H4 (cell line): ENCODE data around the gene CAMTA1. TPM values are rescaled to one million over a fixed set of nuclear protein-coding genes. Genes with fewer than 3 reads are reported as not detected.
"Not testable (repeated sequence)": the region's sequence is repeated elsewhere in the genome, so short reads cannot be mapped to it uniquely, and the experiment has no call there.

Source experiments
- DNase-seq: peaks from one replicate; pipeline ENCODE4 v3.0.0-alpha.2; 2015; ENCODE audit warnings: low spot score
- total RNA-seq: library from RNA; depleted of rRNA; stranded (reverse); fragments of >200 nt; shearing (Covaris generic); gene quantifications from 2 replicates; pipeline ENCODE4 v1.2.3, GENCODE V29; 2014

The CAMTA1 gene
- total RNA-seq, 1 experiment from 2014 or later: 98.2 TPM

DNA sequence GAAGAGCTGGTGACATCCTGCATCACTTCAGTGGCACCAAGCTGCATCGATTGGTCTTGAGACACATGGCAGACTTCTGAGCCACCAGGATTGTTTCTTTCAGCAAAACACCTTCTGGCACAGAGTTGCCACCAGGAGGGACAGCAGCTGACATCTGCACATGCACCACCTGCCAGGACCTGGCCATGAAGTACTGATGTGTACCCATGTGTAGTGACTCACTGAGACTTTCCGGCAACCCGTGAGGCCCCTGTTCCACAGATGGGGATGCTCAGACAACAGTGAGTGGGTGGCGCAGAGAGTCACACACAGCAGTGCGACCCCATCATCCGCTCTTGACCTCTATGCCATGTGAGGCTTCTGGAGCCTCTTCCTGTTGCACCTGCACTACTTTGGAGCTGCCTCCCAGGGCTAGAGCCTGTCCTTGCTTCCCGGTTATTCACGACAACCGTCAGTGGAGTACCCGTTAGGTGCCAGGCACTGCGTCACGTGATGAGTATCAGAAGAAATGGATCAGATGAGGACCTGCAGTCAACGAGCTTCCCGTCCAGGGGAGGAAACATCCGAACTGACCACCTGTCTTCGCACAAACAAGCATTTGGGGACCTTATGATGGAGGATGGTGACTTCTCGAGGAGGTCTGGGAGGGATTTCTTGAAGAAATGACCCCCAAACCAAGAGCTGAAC is 905.4 kb downstream of the CAMTA1 start:
- no peak for DNase-seq

DNA sequence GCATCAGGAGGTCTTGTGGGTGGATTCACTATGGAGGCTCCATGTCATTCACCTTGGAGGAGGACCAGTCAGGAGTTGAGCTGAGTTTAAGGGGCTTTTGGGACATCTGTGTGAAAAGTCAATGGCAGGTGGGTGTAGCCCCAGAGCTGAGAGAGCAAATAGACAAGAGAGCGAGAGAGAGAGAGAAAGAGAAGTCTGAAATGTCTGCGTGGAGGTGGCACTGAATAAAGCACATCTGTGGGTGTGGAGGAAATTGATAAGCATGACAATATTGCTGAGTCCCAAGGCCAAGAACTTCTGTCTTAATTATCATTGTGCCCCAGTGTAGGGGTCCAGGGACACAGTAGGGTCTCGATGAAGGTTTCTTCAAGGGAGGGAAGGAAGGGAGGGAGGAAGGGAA is 906.3 kb downstream of the CAMTA1 start:
- DNase-seq: no peak

DNA sequence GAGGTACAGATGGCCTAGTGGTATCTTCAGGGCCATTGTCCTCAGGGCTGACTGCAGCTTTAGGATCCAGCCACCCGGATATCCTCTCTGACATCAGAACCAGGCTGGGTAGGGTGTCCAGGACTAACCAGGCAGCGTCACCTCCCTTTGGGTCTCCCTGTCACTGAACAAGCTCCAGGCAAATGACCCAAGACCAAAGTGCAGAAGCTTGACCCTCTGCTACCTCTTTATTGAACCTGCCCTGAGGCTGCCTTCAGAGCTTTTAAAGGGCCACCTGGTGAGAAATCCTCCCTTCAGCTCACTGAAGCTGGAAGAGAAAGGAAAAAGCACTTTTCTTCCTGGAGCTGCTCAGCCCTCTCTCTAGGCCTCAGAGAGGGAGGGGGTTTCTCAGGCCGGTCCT is 906.8 kb downstream of the CAMTA1 start:
- no peak for DNase-seq

DNA sequence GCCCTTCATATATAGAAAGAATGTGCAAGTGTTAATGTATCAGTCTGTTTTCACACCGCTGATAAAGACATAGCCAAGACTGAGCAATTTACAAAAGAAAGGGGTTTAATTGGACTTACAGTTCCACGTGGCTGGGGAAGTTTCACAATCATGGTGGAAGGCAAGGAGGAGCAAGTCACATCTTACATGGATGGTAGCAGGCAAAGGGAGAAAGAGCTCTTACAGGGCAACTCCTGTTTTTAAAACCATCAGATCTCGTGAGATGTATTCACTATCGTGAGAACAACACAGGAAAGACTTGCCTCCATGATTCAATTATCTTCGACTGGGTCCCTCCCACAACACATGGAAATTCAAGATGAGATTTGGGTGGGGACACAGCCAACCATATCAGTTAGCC is 907.8 kb downstream of the CAMTA1 start:
- not testable (repeated sequence) for DNase-seq

DNA sequence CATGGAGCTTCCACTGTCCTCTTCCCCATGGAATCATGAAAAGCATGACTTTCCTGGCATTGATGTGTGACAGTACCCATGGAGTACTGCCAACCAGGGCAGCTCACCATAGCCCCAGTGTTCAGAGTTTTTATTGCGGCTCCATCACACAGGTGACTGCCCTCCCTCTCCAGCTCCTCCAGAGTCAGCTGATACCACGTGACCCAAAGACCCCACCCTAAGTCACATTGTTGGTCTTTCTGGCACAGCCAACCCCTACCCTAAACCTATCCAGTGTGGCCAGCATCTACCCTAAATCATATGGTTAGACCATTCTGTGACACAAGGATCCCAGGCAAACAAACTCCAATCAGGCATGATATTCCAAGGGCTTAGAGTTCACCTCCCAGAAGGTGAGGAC is 908.4 kb downstream of the CAMTA1 start:
- no peak for DNase-seq

DNA sequence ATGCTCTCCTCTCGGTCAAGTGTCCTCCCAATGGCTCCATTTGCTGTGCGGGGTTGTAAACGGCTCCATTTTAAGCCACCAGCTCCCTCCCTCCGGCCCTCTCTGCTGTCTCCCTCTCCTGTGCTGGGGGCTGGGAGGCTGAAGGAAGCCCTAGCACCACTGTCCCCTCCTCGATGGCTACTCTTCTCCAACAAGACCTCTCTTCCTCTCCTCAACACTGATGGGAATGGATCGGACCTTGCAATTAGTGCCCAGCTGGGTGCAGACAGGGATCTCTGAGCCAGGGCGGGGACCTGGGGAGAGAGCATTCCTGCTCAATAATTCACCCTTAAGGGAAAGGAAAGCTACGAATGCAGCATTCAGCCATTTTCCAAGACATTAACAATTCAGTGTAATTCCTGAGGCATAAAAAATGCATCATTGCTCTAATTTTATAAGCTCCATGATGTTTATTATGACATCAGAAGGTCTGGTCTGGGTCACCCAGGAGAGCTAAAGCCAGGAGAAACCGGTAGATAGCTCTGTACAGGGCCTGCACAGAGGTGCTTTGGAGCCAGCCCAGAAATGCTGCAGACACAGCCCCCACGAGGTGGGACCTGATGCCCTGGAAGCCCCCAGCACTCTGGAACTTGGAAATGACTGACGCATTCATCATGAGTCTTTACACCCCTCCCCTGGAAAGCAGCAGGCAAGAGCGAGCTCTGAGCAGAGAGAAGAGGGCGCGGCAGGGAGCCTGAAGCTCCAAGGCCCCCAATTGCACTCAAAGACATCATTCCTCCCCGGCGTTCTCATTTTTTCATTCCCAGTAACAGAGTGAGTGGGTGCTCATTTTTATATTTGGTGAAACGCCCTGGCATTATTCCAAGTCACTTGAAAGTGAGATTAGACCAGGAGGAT is 909.6 kb downstream of the CAMTA1 start:
- DNase-seq: no peak

DNA sequence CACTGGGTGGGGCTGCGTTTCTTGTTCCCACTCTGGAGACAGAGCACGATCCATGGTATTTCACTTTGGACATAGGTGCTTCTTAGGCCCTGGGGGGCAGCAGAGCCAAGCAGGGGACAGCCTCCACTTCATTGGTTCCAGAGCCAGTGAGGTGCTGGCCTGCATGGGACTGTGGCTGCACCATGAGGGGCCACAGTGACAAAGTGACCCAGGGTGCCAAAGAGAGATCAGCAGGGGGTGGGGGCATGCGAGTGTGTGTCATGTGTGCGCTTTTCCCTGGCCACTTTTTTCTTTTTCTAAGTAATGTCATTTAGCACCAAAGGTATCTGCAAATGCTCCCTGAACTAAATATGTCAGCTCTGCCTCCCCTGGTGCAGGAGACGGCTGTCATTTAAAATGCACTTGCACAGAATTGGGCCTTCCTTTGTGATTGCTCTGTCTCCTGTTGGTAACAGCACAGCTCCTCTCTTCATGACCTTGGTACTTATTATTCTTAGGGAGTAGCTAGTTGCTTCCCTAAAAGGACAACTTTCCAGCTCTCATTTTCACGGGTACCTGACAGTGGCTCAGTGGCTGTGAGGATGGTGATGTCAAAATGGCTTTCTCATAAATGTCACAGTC is 910.4 kb downstream of the CAMTA1 start:
- no peak for DNase-seq

DNA sequence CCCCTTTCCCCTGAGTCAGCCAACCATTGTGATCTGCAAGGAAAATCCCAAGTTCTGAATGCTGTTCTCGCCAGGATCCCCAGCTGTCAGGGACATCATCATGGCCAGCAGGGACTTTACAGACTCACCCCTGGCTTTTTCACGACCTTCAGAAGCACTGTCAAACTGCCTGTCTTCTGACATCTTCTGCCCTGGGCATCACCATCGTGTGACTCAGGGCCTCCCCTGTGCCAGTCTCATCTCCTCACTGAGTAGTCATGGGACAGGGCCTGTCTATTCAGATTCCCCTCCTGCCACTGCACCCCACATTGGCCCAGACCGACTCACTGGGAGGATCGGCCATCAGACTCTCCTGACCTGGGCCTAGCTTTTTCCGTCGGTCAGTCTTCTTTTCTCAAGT is 913.4 kb downstream of the CAMTA1 start:
- DNase-seq: no peak

DNA sequence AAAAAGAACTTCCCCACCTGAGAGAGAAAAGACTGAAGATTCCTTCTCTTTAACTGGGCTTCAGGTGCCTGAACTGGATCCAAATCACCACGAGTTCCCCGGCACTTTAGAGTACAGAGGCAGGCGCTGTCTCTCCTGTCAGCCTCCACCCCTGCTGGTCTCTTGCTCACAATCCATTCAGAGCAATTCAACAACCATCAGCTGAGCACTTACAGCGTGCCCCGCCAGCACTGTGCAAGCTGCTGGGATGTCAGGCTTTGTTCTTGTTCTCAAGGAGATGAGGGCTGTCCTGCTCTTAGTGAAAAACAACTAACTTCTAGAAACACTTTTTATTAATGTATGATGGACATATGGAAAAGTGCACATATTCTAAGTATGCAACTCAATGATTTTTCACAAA is 917.1 kb downstream of the CAMTA1 start:
- DNase-seq: no peak

DNA sequence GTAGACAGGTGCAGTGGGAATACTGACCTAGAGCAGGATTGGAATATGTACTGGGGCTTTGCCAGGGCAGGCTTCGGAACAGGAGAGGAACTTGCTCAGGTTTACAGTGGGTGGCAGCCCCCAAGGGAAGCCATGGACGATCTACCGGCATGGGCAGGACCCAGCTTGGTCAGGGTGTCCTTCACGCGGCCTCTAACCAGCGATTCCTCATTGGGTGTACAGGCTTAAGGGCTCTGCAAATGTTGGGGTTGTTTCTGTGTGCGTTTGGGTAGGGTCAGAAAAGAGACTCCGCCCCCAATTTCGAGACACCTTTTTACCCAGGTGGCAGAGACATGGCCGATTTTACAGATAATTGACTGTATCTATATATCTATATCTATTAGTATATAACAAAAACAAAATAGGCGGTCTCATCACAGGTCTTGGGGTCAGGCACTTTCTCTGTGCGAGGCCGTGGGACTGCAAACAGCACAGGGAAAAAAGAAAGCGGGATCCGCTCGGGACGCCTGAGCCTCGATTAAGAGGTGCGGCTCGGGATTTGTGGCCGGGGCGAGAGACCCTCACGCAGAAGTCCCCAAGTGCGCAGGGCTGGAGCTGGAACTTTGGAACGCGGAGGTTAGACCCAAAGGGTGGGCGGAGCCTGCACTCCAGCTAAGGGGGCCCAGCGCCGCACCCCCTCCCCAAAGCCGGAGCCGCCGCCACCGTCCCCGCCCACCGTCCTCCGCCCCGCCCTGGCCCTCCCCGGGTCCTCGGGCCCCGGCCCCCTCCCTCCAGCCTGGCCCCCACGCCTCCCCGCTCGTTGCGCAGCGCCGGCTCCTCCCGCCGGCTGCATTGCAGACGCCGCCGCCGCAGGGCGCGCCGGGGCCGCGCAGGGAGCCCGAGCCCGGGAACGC is 918.3 kb downstream of the CAMTA1 start:
- DNase-seq: no peak

DNA sequence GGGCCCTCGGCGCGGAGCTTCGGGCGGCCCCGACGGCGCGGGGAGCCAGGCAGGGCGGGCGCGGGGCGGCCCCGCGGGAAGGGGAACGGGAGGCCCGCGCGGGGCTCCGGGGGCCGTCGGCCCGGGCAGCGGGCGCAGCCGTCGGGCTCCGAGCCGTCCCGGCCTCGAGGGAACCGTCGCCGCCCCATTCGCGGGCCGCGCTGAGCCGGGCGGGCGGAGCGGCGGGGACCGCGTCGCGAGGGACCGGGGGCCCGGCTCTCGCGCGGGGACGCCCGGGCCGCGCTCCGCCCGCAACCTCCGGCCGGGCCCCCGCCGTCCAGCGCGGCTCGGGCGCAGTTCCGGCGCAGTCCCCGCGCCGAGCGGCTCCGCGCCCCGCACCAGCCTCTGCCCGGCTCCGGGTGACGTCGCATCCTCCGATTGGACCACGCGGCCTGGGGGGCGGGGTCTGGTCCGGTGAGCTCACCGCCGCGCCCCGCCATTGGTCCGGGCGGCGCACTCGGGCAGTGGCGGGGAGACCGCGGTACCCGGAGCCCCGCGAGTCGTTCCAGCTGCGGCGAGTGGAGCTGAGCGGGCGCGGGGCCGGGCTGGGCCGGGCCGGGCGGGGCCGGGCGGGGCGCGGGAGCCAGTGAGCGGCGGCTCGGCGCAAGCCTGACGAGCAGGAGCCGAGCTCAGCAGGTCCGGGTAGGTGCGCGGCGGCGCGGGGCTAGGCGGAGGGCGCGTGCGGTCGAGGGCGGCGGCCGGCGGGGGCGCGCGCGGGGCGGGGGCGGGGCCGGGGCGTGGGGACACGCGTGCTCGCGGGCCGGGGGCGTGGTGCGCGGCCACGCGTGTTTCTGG is 919.2 kb downstream of the CAMTA1 start:
- peak; percentile 68 for DNase-seq

DNA sequence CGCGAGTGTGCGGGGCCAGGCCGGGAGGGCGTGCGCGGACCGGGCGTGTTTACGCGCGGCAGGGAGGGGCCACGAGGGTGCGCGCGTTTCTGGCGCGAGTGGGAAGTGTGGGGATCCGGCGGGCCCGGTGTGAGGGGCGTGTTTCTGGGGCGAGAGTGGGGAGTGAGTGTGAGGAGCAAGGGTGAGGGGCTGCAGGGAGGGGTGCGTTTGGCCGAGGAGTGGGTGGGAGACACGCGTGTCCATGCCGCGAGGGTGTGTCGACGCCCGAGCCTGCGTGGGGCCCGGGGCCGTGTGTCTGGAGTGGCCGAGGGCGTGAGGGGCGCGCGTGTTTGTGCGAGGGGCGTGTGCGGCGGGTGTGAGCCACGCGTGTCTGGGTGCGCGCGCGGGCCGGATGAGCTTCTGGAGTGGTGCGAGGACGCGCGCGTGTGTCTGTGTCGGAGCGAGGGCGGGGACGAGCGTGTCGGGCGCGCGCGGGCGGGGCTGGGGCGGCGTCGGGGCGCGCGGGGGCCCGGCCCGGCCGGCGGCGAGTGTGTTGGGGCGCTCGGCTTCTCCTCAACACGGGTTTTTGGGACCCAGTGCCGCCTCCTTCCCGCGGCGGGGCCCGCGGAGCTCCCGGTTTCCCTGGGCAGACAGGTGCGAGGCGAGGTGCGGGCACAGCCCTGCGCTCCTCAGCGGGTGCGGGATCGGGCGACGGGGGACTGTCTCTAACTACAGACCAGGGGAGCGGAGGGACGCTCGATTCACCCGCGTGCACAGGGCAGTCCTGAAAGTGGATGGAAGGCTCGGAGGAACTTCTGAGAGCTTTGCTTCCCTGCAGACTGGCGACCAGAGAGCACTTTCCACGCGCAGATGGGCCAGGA is 920.0 kb downstream of the CAMTA1 start:
- no peak for DNase-seq

DNA sequence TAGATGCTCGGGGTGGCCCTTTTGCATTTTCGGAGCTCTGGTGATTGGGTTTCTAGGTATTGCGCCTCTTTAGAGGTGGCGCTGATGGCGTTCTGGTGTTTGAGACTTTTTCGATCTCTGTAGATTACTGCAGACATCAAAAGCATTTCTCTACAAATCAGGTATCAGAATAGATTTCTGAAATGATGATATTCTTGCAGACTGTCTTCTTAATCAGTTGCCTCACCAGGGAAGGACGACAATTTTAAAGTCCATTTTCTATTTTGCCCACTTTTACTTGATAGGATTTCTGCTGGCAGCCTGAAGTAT is 920.6 kb downstream of the CAMTA1 start:
- DNase-seq: no peak

DNA sequence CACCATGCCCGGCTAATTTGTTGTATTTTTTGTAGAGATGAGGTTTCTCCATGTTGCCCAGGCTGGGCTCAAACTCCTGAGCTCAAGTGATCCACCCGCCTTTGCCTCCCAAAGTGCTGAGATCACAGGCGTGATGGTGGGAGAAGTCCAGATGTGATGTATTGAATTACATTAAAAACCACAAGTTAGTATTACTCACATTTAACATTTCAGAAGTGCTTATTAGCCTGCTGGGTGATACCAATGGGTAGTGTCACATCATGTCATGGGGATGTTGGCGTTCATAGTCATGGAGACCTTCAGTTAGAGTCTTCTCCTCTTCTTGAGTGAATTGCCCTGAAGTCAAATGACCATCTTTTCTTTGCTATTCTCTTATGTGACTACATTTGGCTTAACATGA is 922.3 kb downstream of the CAMTA1 start:
- peak; percentile 16 for DNase-seq

DNA sequence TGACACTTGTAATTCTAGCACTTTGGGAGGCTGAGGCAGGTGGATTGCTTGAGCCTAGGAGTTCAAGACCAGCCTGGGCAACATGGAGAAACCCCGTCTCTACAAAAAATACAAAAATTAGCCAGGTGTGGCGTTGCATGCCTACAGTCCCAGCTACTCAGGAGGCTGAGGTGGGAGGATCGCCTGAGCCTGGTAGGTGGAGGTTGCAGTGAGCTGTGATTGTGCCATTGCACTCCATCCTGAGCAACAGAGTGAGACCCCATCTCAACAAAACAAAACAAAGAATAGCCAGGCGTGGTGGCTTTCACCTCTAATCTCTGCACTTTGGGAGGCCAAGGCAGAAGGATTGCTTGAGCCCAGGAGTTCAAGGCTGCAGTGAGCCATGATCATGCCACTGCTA is 922.8 kb downstream of the CAMTA1 start:
- DNase-seq: not testable (repeated sequence)

DNA sequence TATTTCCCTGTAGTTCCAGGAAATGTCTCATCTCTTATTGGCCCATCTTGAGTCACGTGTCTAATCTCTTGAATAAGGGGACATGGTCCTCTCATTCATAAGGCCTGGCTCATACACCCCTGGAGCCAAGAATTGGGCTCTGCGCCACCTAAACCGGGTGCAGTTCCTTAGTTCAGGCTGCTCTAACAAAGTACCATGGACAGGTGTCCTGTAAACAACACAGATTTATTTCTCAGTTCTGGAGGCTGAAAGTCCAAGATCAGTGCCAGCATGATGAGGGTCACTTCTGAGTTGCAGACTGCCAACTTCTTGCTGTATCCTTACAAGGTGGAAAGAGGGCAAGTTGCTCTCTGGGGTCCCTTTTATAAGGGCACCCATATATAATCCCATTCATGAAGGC is 925.6 kb downstream of the CAMTA1 start:
- DNase-seq: no peak

DNA sequence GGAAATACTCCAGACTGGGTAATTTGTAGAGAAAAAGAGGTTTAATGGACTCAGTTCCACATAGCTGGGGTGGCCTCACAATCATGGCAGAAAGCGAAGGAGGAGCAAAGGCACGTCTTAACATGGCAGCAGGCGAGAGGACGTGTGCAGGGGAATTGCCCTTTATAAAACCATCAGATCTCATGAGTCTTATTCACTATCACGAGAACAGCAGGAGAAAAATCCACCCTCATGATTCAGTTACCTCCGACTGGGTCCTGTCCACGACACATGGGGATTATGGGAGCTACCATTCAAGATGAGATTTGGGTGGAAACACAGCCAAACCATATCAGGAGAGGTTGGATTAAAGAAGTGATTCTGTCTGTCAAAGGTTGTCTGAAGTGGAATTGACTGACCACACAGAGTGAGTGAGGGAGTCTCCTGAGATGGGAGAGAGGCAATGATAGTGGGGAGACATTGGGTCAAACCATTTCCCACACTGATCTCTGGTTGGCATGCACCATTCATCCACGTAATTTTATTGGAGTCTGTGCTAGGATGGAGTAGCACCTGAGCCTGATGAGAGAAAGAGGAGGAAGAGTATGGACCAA is 927.6 kb downstream of the CAMTA1 start:
- DNase-seq: no peak

DNA sequence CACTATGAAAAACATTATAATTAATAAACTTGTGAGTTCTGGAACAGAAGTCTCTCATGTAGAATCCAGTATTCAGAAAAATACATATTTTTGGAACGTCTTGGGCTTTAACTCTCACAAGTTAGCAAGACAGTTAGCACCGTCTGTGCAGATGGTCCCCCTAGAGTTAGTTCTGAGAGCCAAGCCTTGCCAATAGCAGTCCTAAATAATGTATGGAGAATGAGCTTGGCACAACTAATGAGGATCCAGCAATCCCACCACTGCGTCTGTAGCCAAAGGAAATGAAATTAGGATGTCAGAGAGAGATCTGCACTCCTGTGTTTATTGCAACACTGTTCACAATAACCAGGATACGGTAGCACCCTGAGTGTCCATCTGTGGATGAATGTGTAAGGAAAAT is 931.3 kb downstream of the CAMTA1 start:
- no peak for DNase-seq

DNA sequence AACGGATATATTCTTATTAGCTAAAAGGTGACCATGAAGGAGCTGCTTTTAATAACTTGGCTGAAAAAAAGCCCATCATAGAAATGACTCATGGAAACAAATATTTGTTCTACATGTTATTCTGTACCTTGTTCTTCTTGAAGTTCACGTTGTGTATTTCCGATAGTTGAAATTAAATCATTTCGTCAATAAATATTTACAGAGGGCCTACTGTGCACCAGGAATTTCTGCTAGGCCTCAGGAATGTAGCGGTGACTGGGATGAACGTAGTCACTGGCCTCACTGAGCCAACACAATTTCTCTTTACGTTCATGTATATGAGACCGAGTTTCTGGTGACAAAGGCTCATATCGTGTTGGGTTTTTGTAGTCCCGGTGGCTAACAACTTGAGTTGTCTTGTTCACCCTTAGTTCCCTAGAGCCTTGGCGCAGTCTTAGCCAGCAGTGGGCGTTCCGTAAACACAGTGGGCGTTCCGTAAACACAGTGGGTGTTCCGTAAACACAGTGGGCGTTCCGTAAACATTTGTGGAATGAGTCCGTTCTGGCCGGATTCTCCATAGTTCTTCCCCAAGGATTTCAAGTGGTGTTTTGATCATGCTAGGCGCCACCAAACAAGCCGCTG is 932.6 kb downstream of the CAMTA1 start:
- no peak for DNase-seq
